ENCODE data around the gene SUCLG2. TPM values are rescaled to one million over a fixed set of nuclear protein-coding genes. Genes with fewer than 3 reads are reported as not detected.

Gene SUCLG2
- polyA plus RNA-seq, 1 donor (not counting 4 experiments of a cell fraction or from before 2014, with no cell fraction given) = 26.7 TPM

GRCh38 chr3:67384760-67385397, 269.5 kb downstream of the SUCLG2 start:
- H3K9ac ChIP-seq (ENCODE audit: control insufficient read depth, extremely low read depth, insufficient read depth, low read length) = no peak overlapping the region
- H4K20me1 ChIP-seq (ENCODE audit: control insufficient read depth, extremely low read depth, insufficient read depth, low read length) = no peaks in the 10 kb centered on the region
- no peaks in the 10 kb centered on the region for H3K79me2 ChIP-seq (ENCODE audit: control insufficient read depth, insufficient read depth, low read length)
- no peaks in the 10 kb centered on the region for H3K4me1 ChIP-seq (ENCODE audit: control insufficient read depth, extremely low read depth, insufficient read depth, low read length)
- FAIRE-seq (no peak), DNase-seq (ENCODE audit: low read depth, low spot score) (peak; percentile 2)
- H3K9me1 ChIP-seq (ENCODE audit: control insufficient read depth, extremely low read depth, insufficient read depth, low read length) = no peaks in the 10 kb centered on the region
- H3K9me3 ChIP-seq (ENCODE audit: control insufficient read depth, low read depth, low read length) = no peaks in the 10 kb centered on the region
- no peak overlapping the region for H3K27ac ChIP-seq (ENCODE audit: control insufficient read depth, insufficient read depth, low read length)
- TF ChIP-seq, protein P1, sequence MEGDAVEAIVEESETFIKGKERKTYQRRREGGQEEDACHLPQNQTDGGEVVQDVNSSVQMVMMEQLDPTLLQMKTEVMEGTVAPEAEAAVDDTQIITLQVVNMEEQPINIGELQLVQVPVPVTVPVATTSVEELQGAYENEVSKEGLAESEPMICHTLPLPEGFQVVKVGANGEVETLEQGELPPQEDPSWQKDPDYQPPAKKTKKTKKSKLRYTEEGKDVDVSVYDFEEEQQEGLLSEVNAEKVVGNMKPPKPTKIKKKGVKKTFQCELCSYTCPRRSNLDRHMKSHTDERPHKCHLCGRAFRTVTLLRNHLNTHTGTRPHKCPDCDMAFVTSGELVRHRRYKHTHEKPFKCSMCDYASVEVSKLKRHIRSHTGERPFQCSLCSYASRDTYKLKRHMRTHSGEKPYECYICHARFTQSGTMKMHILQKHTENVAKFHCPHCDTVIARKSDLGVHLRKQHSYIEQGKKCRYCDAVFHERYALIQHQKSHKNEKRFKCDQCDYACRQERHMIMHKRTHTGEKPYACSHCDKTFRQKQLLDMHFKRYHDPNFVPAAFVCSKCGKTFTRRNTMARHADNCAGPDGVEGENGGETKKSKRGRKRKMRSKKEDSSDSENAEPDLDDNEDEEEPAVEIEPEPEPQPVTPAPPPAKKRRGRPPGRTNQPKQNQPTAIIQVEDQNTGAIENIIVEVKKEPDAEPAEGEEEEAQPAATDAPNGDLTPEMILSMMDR (optimal IDR thresholded peaks at IDR 0.05 in 1 of 3, IDR thresholded peaks at IDR 0.05 in 1 of 3, conservative IDR thresholded peaks at IDR 0.05 in 1 of 3; ENCODE audit: extremely low read depth in 1 of 3, insufficient read depth in 2 of 3, low read length in 3 of 3) = peak; percentile 54 to 63 (median 57)
- no peak for TF ChIP-seq EZH2 (IDR thresholded peaks at IDR 0.05; ENCODE audit: low read length)
- no peak overlapping the region for H3K4me2 ChIP-seq (ENCODE audit: control insufficient read depth, extremely low read depth, insufficient read depth, low read depth, low read length)
- no peak overlapping the region for H3K4me3 ChIP-seq (ENCODE audit: control insufficient read depth in 2 of 3, extremely low read depth in 1 of 3, insufficient read depth in 2 of 3, low read depth in 1 of 3, low read length in 3 of 3)
- dilution Hi-C loops (cut with MboI; ENCODE audit: extremely low pct_ligation_motif_present, low sequenced_read_pairs) = no loop called here
- no peaks in the 10 kb centered on the region for H3K27me3 ChIP-seq (ENCODE audit: control insufficient read depth, extremely low read depth, insufficient read depth, low read length)
- no peak overlapping the region for H2AFZ ChIP-seq (ENCODE audit: control insufficient read depth, low read length)
- no peaks in the 10 kb centered on the region for H3K36me3 ChIP-seq (ENCODE audit: control insufficient read depth in 2 of 2, extremely low read depth in 1 of 2, insufficient read depth in 2 of 2, low read length in 2 of 2)

GRCh38 chr3:67384016-67384415, 270.4 kb downstream of the SUCLG2 start:
- no peaks in the 10 kb centered on the region for H4K20me1 ChIP-seq (ENCODE audit: control insufficient read depth, extremely low read depth, insufficient read depth, low read length)
- H3K36me3 ChIP-seq (ENCODE audit: control insufficient read depth in 2 of 2, extremely low read depth in 1 of 2, insufficient read depth in 2 of 2, low read length in 2 of 2) = no peaks in the 10 kb centered on the region
- H3K9ac ChIP-seq (ENCODE audit: control insufficient read depth, extremely low read depth, insufficient read depth, low read length) = no peak overlapping the region
- H3K4me2 ChIP-seq (ENCODE audit: control insufficient read depth, extremely low read depth, insufficient read depth, low read depth, low read length) = no peak overlapping the region
- no peak for TF ChIP-seq EZH2 (IDR thresholded peaks at IDR 0.05; ENCODE audit: low read length)
- TF ChIP-seq, protein P1 (optimal IDR thresholded peaks at IDR 0.05 in 1 of 3, IDR thresholded peaks at IDR 0.05 in 1 of 3, conservative IDR thresholded peaks at IDR 0.05 in 1 of 3; ENCODE audit: extremely low read depth in 1 of 3, insufficient read depth in 2 of 3, low read length in 3 of 3) = no peak
- no peaks in the 10 kb centered on the region for H3K9me1 ChIP-seq (ENCODE audit: control insufficient read depth, extremely low read depth, insufficient read depth, low read length)
- H3K4me3 ChIP-seq (ENCODE audit: control insufficient read depth in 2 of 3, extremely low read depth in 1 of 3, insufficient read depth in 2 of 3, low read depth in 1 of 3, low read length in 3 of 3) = no peak overlapping the region
- no peaks in the 10 kb centered on the region for H3K79me2 ChIP-seq (ENCODE audit: control insufficient read depth, insufficient read depth, low read length)
- no peak overlapping the region for H3K27ac ChIP-seq (ENCODE audit: control insufficient read depth, insufficient read depth, low read length)
- dilution Hi-C loops (cut with MboI; ENCODE audit: extremely low pct_ligation_motif_present, low sequenced_read_pairs) = no loop called here
- DNase-seq (ENCODE audit: low read depth, low spot score) (no peak), FAIRE-seq (no peak)
- H3K4me1 ChIP-seq (ENCODE audit: control insufficient read depth, extremely low read depth, insufficient read depth, low read length) = no peaks in the 10 kb centered on the region
- no peaks in the 10 kb centered on the region for H3K27me3 ChIP-seq (ENCODE audit: control insufficient read depth, extremely low read depth, insufficient read depth, low read length)
- H3K9me3 ChIP-seq (ENCODE audit: control insufficient read depth, low read depth, low read length) = no peaks in the 10 kb centered on the region
- no peak overlapping the region for H2AFZ ChIP-seq (ENCODE audit: control insufficient read depth, low read length)
